ENCODE data around the gene NEURL1.

NEURL1 gene

GRCh38 chr10:103493362-103493915 lies at the start of gene NEURL1:
Gene NEURL1, plus strand, starts transcription at chr10:103493705. Its CDS starts 683 bp downstream, at chr10:103494388.
- peak; percentile 85 for DNase-seq

GRCh38 chr10:103444478-103444877 lies 49.0 kb upstream of the NEURL1 start:
- no peak for DNase-seq

DNA sequence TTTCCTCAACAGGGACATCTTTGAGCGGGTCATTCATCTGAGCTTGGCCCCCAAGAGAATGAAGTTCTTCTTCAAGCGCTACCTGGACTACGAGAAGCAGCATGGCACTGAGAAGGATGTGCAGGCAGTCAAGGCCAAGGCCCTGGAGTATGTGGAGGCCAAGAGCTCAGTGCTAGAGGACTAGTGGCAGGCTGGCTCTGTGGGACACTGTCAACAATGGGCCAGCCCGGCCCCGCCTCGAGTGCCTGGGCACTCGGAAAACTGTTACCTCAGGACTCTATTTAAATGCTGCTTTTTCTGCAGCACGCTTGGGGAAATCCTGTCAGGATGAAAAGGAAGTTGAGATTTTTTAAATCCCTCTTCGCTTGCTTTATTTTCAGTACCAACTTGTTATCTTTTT lies 48.1 kb upstream of the NEURL1 start:
- DNase-seq, result no peak

DNA sequence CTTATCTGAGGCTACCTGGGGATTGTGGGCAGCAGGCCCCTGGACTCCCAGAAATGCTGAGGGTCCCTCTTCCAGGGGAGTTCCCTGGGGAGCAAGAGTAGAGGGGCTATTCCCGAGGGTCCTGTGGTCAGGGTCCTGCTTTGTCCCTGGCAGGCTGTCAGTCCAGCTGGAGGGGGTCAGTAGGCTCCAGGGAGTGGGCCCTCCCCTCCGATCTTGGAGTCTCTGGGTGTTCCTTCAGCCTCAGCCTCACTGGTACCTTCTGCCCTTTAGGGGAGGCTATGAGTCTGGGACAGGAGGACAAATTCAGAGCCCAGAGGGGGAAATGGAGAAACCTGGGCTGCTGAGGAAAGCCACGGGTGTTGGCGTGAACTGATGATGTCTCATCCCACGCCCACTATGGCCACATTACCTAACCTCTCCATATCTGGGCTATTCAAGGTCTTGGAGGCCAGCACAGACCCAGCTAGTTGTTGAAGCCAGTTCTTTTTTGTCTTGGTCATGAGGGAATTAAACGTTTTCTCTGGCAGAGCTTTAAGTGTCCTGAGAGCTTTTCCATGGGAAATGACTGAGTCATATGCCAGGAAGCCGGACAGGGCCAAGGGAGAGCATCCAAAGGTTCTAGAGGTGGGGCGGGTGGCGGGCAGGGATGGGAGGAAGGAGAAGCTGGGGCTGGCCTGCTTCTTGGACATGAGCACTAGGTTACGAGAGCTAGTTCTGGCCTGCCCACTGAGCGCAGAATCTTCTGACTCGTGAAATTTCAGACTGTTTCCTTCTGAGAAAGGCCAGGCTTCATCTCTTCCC lies 47.5 kb upstream of the NEURL1 start:
- no peak for DNase-seq

GRCh38 chr10:103447187-103447586 lies 46.3 kb upstream of the NEURL1 start:
- DNase-seq, result no peak

DNA sequence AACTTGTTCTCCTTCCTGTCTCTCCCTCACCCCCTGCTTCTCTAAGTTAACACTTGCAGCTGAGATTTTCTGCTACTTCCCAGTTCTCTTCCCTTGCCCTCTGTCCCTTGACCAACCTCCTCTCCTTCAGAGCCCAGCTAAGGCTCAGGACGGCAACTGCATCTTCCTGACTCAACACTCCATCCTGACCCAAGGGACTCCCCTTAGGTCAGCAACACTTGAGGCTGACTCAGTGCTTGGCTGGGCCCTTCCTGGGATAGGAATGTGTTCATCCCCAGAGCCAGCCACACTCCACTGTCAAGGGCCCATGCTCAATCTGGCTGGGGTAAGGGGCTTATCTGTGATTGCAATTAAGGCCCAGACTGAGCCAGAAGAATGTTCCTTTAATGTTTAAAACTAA lies 44.8 kb upstream of the NEURL1 start:
- DNase-seq, result no peak

- DNase-seq, result no peak
Measured at GRCh38 chr10:103449208-103450144, 44.0 kb upstream of the NEURL1 start.

- no peak for DNase-seq
Measured at GRCh38 chr10:103450201-103450695, 43.3 kb upstream of the NEURL1 start.

DNA sequence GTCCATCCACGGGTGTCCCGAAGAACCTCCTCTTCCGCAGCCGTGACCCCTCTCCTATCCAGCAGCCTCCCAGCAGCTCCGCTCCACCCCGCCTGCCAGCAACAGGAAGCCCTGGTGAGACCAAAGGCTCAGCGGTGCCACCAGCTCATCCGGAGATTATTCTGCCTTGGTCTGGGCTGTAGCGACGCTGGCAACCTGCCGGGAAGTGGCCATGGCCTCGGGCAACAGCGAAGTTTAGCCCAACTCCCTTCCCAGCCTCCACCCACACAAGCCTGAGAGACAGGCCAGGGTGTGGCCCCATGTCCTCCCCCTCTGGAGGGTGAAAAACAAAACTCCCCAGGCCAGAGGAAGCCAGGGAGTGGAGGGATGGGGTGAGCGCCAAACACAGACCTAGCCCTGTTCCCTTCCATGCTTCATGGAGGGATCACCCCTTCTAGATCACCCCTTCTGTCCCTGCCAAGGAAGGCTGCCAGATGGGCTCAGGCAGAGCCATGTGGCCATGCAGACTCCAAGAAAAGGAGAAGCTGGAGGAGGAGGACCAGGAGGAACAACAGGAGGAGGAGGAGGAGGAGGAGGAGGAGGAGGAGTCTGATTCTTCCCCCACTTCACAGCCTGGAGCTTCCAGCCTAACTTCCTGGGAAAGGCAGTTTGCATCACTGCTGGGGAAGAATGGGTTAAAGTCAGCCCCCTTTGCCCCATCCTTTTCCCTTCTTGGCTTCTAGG lies 42.3 kb upstream of the NEURL1 start:
- DNase-seq, result peak; percentile 60

DNA sequence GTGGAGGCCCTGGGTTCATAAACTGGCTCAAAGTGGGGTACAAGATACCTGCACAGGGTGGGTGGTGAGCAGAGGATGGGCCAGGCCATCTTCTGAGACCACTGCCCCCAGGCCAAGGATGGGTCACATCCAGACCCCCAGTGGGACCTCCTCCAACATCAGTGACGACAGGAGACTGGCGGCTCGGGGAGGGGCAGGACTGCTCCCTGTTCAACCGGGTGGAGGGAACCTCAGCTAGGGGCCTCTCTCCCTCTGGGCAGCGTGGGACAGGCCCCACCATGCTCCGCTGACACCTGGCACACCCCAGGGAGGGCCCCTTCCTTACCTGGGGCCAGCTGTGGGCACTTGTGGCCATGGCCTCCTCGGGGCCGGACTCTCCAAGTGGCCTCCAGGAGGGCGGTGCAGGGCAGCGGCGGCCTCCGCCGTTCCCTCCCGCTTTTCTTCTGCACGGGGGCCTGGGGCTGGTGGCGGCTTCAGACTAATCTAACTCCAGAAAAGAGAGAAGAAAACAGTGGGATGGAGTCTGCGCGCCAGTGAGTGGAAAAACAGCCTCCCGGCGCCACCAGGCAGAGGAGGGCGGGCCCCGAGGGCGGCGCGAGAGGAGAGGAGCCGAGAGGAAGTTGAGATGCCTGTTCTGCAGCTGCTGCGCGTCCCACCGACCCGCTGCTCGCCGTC lies 41.5 kb upstream of the NEURL1 start, which contains the start of gene CALHM2:
CALHM2 (minus strand) TSS at position 540 of the 675 bp plus-strand sequence. CDS start 2,429 bp downstream, outside the sequence.
- peak; percentile 85 for DNase-seq

GRCh38 chr10:103452506-103453230 lies 40.8 kb upstream of the NEURL1 start:
- peak; percentile 48 for DNase-seq

DNA sequence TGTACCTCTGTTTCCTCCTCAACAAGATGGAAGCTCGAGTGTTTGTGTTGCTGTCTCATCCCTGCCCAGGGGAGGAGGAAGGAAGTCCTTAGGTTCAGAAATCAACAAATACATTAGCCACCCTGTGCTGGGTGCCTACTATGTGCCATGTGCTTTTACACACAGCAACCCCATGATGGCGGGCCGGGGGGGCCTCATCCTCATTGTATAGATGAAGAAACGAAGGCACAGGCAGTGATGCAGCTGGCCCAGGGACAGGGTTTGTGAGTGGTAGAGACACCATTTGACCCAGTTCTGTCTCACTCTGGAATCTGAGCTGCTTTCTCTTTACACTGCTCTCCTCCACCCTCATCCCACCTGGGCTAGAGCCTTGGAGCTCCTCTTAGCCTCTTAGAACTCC lies 39.5 kb upstream of the NEURL1 start:
- peak; percentile 31 for DNase-seq

DNA sequence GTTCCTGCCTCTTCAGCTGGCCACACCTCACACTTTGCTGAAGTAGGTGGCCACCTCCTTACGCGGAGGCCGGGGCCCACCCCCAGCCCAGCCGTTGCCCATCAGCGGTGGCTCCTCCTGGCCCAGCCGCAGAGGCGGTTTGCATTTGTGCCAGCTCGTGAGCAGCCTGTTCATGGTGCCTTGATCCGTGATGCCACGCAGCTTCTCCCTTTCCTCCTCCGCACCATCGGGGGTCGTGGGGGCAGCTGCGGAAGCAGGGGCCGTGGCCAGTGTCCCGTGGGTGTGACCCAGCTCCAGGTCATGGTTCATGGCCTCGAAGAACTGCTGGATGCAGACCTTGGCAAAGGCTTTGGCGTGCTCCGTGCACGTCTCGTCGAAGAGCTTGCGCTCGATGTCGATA lies 38.3 kb upstream of the NEURL1 start:
- DNase-seq, result no peak

- DNase-seq, result no peak
Measured at GRCh38 chr10:103456074-103456660, 37.3 kb upstream of the NEURL1 start.

DNA sequence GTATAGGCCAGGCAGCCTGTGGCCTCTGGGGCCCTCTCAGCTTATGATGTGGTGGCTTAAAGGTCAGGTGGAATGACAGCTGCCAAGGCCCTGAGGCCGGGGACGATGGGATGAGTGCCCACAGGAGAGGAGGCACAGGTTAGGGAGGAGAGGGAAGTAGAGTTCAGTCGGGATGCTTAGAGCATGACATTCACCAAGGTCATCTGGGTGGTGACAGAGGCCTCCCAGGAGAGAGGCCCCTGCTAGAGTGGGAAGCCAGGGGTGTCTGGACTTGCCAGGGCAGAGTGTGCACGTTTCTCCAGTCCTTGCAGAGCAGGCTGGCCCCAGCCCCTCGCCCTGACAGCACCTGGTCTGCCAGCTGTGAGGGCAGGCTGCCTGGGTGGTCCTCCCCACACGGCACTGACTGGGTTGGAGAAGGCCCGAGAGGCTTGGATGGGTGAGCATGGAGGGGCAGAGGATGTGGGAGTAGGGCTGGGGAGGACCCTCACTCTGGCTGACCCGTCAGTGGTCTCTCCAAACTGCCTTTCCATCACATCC lies 36.3 kb upstream of the NEURL1 start:
- DNase-seq, result no peak

DNA sequence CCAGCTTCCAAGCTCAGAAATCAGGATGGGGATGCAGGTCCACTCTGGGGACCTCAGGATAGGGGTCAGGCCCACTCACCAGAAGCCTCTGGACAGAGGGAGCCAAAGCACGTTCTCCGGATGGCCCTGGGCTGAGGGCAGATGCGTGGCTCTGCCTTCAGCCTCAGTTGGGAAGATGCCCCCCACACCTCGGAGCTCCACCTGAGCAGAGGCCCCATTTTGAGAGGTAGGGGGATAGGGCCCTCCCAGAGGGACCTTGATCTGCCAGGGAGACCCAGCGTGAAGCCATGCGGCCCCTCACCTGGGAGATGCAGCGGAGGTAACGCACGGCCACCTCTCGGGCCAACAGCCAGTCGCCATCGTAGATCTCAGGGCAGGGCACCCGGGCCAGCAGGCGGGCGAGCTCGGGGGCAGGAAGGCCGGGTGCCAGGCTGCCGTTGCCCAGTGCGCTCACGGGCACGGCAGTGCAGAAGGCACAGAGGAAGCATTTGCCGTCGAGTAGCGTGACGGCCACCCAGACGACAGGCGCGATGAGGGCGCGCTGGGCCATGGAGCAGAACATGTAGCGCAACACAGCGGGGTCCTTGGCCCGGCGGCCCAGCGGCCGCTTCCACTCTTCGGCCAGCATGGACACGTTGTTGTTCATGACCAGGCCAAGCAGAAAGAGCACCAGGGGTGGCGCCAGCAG lies 35.5 kb upstream of the NEURL1 start:
- no peak for DNase-seq

GRCh38 chr10:103458720-103459119 lies 34.8 kb upstream of the NEURL1 start, which contains the start of gene CALHM1:
Gene CALHM1, minus strand, starts transcription at chr10:103458900. Its CDS starts 149 bp downstream, at chr10:103458751.
- peak; percentile 95 for DNase-seq

DNA sequence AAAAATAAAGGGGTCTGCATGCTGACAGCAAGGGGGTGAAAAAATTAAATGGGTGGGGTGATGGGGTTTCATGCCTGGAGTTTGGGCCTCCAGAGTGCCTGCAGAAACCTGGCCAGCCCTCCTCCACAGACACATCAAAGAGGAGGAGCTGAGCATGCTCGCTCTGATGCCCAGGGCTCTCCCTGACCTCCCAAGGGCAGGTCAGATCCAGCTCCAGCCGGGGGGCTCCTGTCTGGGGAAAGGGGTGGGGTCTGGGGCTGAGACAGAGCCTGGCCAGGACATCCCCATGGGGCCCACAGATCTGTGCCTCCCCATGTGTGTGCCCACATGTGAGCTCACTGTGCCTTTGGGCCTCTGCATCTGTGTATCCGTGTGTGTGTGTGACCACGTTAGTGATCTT lies 33.9 kb upstream of the NEURL1 start:
- no peak for DNase-seq

DNA sequence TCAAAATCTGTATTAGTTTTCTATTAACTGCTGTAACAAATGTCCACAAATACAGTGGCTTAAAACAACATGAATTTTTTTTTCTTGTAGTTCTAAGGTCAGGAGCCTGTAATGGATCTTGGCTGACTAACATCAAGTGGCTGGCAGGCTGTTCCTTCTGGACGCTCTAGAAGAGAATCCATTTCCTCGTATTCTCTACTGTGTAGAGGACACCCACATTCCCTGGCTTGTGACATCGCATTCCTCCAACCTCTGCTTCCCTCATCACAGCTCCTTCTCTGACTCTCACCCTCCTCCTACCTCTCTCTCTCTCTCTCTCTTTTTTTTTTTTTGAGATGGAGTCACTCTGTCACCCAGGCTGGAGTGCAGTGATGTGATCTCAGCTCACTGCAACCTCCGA lies 30.0 kb upstream of the NEURL1 start:
- no peak for DNase-seq
